GM18499 (cell line): ENCODE results near the gene MTG2.

Experiments used
- ATAC-seq: cut with Tn5 transposase; IDR thresholded peaks from one replicate; pipeline ENCODE4 v1.9.1; 2021; ENCODE audit warnings: moderate number of reproducible peaks; ENCODE audit not compliant: insufficient read depth, unreplicated experiment

Gene MTG2

DNA sequence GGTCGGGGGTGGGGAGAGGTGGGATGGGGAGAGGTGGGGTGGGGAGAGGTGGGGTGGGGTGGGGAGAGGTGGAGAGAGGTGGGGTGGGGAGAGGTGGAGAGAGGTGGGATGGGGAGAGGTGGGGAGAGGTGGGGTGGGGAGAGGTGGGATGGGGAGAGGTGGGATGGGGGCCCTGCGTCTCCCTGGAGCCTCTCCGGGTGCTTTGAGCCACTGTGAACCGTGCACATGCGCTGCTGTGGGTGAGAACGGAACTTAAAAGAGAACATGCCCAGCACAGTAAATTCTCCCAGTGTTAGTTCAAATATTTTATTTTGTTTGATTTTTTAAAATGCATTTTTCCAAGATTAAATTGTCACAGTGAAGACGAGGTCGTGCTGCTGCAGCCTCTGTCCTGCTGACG, 22.6 kb upstream of the MTG2 start:
- ATAC-seq = no peak

DNA sequence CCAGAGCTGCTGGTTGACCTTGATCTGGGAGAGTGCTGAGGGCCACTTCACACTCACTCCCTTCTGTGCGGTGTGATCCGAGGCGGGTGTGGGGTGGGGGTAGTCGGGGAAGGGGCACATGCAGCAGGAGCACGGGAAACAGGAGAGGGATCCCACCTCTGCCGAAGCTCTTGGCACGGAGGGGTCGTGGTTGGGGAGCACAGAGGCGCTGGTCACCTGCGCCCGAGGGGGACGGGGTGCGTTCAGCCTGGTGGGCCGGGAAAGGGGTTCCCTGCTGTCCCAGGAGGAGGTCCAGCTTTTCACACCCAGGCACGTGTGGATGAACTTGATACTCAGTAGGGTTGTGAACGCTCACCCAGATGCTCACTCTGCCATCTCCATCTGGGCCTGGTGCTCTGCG, 22.0 kb upstream of the MTG2 start:
- ATAC-seq = no peak

DNA sequence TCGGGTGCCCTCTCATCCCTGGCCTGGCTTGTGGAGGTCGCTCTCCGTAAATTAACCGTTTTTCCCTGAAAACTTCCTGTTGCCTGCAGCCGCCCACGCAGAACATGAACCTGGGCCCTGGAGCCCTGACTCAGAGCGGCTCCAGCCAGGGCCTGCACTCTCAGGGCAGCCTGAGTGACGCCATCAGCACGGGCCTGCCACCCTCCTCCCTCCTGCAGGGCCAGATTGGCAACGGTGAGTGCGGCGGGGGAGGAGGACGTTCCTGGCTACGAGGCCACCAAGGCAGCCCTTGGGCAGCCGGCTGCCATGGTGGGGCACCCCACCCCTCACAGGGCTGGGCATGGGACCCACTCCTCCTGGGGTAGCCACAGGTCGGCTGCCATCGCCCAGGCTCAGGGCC, 21.5 kb upstream of the MTG2 start:
- no peak for ATAC-seq

DNA sequence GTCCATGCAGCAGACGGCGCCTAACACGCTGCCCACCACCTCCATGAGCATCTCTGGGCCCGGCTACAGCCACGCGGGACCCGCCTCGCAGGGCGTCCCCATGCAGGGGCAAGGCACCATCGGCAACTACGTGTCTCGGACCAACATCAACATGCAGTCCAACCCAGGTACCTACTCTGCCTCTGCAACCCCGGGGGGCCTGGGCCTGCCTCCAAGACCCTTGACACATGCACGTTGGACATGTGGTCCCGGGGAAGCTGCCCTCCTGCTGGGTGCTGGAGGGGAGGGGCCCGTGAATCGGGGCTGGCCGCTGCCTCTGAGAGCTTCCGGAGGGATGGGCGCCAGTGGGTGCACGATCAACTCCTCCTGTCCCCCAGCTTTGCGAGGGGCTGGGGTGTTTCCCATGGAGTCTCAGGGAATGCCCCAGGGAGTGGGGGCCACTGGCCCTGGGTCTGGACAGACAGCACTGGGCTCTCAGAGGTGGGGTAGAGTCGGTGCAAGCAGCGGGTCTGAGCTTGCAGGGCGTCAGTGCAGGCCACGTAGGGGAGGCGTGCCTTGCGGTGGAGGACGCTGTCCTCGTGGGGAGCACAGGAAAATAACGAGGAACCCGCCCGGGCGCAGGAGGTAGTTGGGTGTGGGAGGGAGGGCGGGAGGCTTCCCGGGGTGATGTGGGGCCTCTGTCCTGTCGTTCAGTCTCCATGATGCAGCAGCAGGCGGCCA, 19.9 kb upstream of the MTG2 start:
- ATAC-seq = no peak

DNA sequence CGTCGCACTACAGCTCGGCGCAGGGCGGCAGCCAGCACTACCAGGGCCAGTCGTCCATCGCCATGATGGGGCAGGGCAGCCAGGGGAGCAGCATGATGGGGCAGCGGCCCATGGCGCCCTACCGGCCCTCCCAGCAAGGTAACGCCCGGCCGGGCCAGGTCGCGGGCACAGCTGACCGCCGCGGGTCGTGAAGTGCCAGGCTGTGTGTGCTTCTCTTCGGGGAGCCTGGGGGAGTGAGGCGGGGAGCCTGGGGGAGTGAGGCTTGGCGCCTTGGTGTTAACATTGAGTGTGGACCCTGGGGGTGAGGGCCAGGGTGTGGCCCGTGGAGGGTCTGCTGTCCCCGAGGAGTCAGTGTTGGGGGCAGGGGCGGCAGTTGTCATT, 19.4 kb upstream of the MTG2 start:
- no peak for ATAC-seq

DNA sequence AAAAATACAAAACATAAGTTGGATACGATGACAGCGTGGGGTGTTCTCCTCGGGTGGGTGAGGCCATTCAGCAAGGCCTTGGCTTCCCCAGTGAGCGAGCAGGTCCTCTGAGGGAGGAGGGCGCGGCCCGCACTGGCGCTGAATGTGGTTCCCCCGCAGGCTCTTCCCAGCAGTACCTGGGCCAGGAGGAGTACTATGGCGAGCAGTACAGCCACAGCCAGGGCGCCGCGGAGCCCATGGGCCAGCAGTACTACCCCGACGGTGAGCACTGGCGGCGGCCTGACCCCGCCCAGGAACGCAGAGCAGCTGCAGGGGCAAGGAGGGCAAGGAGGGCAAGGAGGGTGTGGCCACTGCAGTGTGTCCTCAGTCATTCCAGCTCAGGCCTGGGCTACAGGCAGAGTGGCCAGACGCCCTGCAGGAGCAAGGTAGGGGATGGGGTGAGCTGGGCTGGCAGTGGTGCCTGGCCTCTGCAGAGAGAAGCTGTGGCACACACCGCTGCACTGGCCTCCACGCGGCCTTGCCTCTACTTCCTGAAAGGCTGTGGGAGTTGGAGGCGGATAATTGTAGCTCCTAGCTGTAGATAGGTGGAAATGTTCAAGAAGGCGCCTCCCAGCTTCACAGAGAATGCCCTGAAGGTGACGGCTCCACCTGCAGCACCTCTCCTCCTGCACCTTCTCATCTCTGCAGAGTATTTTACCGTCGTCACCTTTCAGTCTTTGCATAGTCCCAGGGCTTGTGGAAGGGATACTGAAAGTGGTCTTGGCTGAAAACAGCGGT, 18.7 kb upstream of the MTG2 start:
- ATAC-seq = no peak

DNA sequence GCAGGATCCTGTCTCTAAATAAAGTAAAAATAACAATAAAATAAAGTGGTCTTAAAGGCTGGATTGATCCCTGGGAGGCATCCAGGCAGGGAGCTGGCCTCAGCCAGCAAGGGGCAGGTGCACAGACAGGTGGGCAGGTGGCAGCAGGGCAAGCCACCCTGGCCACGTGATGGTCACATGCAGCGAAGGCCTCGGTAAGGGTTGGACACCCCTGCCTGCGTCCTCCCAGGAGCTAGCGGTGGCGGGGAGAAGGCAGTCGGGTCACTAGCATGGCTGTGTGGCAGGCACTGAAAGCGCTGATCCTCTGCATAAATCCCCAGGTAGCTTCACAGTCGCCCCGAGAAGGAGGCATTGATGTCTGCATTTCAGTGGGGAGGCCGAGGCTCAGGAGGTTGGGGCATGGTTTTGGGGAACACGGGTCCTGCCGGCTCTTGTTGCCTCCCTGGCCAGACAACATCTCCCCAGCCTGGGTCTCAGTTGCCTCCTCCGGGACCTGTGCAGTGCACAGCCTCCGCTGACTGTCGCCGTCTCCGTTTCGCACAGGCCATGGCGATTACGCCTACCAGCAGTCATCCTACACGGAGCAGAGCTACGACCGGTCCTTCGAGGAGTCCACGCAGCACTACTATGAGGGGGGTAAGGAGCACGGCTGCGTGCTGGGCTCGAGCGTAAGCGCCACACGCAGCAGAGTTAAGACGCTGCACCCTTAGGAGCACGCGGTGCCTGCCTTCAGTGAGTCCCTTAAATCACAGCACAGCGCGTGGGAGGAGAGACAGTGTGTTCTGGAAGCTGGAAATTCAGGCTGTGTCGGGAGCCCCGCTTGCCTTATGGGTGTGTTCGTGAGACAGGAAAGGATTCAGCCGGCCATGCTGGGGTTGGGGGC, 17.7 kb upstream of the MTG2 start:
- no peak for ATAC-seq

DNA sequence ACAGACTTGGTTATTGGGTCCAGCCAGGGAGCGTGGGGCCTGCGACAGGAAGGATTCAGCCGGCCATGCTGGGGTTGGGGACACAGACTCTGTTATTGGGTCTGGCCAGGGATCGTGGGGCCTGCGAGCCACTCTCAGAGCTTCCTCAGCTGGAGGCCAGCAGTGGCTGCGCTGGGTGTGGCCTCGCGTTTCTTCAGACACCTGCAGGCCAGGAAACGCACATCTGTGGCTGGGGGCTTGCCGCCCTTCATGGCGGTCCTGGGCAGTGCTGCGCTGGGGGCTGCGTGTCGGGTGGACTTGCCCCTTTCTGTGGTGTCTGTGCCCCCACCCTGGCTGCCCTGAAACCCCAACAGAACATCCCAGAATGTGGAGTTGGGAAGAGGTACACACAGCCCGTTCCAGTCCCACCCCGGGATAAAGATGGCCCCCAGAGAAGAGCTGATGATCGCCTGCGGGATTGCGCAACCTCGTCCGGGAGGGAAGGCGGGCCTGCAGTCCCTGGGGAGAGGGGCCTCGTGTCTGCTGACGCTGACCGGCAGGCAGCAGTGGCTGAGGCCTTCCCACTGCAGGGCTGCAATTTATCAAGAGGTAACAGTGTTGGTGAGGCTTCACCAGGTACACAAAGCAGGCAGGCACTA, 16.9 kb upstream of the MTG2 start:
- ATAC-seq = no peak

DNA sequence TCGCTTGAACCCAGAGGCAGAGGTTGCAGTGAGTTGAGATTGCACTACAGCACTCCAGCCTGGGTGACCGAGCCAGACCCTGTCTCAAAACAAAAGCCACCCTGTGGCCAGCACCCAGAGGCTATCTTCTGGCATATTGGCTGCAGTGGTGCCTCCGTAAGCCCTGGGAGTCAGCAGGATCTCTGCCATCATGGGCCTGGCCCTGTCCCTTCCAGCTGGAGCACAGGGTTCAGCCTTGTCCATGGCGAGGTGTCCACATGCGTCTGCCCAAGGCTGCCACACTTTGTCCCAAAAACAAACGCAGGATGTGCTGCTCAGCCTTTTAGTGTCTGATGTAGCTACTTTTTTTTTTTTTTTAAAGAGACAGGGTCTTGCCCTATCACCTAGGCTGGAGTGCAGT, 15.4 kb upstream of the MTG2 start:
- no peak for ATAC-seq

DNA sequence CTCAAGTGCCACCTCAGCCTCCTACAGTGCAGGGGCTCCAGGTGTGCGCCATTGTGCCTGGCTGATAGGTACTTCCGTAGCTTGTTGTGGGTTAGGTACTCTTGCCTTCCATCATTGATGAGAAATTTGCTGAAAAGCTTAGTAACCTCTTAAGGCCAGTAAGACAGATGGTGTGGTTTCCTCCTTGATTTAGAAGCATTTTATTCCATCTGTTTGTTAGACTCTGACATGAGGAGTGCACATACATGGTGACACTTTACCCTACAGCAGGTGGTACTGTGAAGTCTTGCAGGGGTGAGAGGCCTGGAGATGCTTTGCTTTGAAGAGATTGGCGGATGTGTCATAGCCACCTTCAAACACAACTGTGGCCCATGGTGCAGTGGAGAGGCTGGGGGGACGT, 14.8 kb upstream of the MTG2 start:
- ATAC-seq = no peak

DNA sequence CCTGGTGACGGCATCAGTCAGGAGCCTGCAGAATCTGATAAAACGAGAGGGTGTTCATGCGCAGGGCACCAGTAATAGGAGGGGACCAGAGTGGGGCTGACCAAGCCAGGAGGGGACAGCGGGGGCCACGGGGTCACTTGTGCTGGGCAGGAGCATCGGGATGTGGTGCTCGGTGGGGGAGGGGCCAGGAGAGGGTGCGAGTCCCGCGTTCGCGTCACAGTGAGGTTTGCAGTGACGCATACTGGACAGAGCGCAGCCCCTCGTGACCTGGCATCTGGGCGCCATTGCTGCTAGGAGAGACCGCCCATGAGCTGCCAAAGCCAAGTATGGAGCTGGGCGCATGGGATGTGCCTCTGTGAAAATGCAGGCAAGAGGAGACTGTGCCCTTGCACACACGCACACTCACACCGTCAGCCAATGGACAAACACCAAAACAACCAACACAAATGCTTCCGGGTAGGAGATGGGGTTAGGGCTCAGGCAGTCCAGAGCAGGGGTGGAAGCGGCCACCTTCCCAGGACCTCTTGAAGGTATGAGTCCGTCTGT, 13.9 kb upstream of the MTG2 start:
- no peak for ATAC-seq

DNA sequence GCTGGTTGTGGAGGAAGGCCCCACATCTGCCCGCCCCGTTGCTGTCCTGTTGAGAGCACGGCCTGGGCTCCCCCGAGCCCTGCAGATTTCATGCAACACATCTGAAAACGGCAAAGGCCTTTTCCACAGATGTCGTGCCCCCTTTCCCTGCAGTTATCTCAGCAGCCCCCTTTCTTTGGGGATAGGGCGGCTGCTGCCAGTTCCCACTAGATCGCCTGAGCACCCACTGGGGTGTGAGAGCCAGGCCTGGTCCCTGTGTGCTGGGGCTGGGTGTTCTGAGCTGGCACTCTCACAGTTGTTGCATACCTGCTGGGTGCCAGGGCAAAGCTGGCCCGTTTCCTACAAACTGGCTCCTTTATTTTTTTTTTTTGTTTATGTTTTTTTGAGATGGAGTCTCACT, 12.3 kb upstream of the MTG2 start:
- no peak for ATAC-seq

DNA sequence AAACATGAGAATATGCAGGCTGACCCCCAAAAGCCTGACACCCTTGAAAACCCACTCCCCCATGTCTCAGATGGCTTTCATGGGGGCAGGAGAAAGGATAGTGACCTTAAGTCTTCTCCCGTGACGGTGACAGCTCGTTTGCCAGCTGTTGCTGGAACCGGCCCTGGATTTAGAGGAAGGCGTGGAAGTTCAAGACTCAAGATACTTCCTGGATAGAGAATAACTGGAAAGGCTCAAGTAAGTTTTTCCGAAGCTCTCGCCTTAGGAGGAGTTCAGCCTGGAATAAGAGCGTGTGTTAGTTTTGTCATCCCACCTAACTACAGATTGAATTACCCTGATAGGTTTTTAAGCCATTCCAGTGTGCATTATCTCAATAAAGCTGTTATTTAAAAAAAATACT, 11.6 kb upstream of the MTG2 start:
- ATAC-seq = no peak

DNA sequence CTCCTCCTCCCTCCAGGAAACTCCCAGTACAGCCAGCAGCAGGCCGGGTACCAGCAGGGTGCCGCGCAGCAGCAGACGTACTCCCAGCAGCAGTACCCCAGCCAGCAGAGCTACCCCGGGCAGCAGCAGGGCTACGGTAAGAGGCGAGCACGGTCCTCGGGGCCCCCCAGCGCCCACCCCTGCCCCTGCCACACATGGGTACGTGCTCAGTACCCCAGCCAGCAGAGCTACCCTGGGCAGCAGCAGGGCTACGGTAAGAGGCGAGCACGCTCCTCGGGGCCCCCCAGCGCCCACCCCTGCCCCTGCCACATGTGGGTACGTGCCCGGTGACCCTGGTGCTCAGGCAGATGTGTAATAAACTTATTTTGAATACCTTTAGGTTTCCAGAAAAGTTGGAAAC, 10.2 kb upstream of the MTG2 start:
- ATAC-seq = no peak

DNA sequence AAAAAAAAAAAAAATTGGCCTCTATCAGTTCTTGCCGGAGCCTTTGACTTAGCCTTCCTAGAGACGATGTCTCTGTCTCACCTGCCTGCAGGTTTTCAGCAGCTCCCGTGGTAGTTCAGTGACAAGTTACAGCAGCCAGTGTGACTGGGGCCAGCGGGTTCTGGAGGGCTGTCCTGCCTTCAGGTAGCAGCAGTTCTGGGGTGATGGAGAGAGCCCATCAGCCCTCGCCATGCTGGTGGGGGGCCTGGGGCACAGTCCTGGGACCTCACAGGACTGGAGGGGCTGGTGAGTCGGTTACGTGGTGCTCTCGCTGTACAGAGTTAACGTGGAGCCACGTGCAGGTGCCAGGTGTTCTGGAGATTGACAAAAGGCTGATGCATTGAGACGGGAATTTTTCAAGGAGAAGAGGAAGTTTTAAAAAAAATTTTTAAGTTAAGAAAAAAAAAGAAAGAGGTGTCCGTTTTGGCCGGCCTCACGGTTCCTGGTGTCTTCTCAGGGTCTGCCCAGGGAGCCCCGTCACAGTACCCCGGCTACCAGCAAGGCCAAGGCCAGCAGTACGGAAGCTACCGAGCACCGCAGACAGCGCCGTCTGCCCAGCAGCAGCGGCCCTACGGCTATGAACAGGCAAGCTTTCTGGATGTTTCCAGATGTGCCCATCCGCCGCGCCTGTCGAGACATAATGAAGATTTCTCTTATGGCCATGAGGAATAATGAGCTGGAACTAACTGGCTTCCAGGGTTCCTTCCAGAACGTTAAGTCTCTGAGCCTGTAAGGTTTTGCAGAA, 8.6 kb upstream of the MTG2 start:
- no peak for ATAC-seq

DNA sequence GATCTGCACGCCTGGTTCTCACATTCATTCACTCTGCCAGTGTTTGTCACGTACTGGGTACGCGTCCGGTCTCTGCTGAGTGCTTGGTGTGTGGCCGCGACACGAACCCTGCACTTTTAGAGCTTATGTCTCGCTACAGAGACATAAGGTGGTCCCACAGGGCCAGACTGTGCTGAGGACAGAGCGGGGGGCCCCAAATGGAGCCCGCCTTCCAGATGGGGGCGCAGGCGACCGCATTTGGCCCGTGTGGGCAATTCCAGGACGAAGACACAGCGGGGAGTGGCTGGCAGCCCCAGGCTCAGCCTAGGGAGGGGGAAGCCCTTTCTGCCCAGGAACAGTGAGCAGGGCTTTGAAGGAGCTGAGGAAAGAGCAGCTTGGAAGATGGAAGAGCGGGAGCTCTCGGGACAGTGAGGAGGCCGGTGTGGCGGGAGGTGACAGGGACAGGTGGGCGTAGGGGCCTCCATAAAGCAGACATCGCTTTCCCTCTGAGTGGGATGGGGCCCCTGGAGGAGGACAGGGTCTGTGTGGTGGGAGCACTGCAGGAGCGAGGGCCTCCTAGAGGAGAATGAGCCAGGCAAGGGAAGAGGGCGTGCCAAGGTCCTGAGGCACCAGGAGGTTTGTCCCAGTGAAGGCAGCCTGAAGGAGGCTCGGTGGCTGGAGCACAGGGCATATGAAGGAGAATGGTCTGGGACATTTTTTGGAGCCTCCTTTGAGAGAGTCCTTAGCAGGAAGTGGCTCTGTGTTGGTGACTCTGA, 7.8 kb upstream of the MTG2 start:
- ATAC-seq = no peak

DNA sequence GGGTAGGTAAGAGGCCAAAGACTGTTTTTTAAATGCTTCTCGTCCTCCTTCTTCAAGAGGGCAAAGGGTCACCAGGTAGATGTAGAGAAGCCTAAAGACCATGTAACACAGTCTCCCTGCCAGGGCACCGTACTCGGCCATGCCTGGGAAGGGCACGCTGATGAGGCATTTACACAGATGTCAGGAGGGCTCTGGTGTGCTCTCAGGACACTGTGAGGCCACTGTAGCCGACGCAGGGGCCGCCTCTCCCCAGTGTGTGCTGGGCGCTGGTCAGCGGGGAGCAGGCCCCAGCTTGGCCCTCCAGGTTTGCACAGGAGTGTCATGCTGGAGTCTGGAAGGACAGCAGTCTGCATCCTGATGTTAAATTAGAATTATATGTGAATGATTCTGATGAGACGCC, 7.1 kb upstream of the MTG2 start:
- ATAC-seq = no peak

DNA sequence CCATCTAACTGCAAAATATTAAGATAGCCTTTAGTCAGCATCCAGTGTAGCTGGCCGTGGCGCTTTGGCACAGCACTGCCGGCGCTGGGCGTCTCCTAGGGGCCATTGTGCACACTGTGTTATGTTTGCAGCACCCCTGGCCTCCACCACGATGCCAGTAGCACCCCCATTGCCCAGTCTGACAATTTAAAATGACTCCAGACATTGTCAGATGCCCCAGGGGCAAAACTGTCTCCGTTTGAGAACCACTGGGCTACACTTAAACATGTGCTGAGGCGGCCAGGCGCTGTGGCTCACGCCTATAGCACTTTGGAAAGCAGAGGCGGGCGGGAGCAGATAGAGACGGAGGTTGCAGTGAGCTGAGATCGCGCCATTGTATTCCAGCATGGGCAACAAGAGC, 6.0 kb upstream of the MTG2 start:
- ATAC-seq = no peak

DNA sequence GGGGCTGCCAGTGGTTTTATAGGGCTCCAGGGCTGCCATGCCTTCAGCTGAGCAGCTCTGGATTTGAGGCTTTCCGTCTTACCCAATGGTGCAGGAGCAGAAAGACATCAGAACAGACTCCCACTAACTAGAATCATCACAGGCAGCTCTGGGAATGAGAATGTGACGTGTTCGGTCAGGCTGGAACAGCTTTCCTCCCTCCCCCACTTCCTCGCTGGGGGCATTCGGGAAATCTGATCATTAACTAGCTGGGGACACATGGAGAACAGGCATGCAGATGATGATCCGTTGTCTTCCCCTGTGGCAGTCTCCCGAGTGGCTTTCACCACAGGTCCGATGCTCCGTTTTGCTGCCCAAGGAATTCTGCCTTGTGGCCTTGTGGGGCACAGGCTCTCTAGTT, 5.5 kb upstream of the MTG2 start:
- no peak for ATAC-seq
